Islet precursor cell (in vitro differentiated cells): ENCODE results near the gene PPP1R9A.

Source experiments
- DNase-seq: peaks from one replicate; pipeline ENCODE4 v3.0.0-alpha.2; 2018

The PPP1R9A gene

DNA sequence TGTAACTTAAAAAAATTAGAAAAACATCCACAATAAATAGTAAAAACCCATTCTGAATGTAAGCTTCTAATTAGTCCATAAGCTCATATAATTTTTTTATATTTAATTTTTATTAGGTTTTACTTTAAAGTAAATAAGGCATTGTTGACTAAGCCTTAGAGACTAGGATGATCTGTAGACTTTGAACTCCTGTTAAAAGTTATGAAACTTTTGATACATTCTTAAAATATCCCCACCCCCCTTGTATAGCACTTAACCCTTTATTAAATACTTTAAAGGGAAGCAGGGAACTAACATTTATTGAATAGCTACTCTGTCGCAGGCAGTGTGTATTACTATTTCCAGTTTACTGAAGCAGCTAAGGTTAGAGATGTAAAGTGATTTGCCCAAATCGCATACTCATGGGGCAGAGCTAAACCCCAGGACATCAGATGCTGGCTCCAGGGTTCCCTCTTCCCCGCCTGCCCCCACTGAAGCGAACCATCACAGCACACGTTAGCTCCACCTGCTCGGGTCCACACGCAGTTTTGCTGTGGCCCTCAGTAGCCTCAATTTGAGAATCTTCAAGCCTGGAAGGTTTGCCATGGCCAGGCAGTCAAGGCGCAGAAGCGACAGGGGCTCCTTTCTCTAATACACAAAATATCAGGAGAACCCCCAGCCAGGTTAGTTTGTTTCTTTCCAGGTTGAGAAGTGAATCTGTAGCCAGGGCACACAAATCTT, 416.2 kb downstream of the PPP1R9A start:
- no peak for DNase-seq

DNA sequence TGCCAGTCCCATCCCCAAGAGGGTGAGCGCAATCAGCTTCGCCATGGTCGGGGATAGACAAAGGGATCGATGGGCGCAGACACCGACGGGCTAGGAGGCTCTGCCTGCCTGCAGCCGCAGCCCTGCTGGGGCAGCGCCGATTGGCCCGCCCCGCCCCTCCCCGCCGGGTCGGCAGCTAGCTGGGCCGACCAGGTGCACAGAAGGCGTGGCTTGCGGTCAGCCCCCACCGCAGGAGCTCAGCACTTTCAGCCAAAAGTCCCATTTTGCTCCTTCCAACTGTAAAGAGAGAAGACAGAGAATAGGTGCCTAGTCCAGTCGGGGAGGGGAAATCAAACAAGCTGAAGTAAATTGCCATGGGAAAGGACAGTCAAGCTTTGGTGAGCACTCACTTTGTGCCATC, 417.0 kb downstream of the PPP1R9A start, which contains the start of gene PON1:
Gene PON1 (minus strand): TSS at position 102 of the 400 bp plus-strand sequence. CDS start 57 bp downstream, at position 45.
- peak; percentile 66 for DNase-seq

DNA sequence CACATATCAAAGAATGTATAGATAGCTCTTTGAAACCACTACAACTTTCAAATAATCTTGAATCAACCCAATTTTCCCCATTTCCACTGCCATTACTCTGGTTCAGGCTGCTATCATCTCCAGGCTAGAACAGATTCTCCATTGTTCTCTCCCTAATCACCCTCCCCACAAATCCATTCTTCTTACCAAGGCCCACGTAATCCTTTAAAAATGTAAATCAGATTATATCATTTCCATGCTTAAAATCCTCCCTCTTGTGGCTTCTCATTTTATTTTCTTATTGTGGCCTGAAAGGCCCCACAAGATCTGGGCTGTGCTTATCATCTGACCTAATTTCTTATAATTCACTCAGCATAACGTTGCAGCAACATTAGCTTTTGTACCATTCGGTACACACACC, 420.0 kb downstream of the PPP1R9A start:
- no peak for DNase-seq

DNA sequence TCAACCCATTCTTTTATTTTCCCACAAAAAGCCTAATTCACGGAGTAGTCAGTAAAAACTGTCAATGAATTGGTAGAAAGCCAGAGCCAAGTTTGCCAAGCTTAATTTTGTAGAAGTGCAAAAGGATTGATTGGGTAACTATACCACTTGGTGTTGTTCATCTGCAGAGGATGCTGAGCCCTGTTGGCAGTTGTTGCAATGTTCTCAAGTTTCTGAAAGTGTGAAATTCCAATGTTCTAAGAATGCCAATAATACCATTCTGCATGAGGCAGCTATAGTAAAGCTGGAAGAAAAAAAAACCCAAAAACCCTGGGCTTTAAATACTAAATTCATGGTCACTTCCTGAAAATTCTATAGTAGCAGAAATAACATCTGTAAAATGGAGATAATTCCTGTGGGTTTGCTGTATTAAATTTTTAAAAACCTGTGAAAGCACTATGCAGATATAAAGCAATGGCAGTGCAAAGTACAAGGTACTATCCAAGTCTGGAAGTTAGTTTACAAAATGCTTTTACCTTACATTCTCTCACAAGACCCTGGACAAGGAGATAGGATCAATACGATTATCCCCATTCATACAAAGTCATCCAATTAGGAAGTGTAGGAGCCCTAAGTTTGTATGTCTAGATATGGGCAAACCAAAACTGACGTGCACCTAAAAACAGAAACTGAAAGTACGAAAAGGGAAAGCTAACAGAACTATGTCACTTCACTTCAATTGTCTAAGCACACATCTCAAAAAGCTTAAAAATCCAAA, 423.0 kb downstream of the PPP1R9A start:
- DNase-seq, result no peak

DNA sequence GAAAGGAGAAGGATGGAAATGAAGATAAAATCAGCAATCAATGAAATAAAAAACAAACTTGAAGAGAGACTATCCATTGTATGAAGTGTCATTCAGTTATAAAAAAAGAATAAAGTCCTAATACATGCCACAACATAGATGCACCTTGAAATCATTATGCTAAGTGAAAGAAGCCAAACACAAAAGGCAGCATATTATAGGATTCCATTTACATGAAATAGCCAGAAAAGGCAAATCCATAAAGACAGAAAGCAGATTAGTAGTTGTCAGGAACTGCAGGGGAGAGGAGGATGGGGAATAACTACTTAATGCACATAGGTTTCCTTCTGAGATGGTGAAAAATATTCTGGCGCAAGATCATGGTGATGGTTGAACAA, 423.6 kb downstream of the PPP1R9A start:
- no peak for DNase-seq

DNA sequence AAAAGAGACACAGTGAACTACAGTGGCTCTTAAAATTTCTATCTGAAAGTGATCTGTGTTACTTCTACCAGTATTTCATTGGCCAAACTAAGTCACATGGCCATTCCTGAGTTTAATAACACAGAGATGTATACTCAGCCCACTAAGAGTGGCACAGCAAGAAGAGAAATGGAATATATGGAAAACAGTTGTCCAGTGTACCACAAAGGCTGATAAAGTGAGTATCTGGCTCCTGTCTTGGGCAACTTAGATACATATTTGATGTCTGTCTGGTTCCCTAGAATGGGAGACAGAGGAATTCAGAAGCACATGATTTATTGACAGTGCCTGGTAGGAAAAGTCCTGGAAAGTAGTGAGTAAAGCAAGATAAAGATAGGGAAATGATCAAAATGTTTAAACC, 427.1 kb downstream of the PPP1R9A start:
- DNase-seq, result no peak

DNA sequence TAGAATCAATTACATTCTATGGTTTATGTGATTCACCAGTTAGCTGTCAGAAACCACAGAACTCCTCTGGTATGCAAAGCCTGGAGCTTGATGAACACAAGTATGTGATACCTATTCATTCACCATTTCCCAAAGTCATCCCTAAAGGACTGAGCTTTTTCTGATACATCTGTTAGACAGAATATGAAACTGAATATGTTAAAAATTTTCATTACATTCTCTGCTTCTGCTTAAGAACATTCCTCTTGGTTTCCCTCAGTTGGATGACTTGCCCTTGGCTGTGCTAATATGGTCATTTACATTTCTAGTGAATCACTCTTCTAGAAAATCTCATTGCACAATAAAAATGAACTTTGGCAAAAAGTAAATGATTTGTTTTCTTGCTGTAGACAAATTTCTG, 427.7 kb downstream of the PPP1R9A start:
- no peak for DNase-seq

DNA sequence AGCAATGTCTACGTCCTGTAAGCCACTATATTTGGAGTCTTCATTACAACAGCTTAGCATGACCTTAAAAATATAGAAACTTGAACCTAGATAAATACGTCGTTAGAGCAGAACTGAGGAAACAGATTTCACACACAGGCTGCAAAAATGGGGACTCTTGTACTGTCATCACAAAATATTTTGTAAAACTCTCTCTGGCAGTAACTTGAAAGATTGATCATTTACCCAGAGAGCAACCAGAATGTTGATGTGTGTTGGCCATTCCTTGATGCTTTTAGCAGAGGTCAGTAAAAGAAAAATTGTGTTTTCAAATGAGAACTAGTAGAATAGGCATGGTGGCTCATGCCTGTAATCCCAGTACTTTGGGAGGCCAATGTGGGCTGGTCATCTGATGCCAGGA, 431.4 kb downstream of the PPP1R9A start:
- no peak for DNase-seq

DNA sequence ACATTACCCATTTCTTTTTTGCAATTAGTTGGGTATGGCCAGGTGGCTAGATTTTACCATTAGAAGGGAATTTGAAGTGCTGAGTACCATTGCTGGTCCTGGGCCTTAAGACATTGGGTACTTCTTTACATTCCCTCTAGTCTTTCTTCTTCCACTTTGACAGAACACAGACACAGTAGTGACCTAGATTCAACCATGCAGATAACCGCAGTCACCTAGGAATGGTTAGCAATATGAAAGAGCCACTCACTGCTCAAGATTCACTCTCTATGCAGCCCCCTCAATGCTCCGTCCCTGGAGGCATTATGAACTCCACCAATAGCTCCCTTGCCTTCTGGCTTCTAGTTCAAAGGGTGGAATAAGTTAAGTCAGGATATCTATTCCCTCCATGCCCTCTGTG, 433.1 kb downstream of the PPP1R9A start:
- no peak for DNase-seq

DNA sequence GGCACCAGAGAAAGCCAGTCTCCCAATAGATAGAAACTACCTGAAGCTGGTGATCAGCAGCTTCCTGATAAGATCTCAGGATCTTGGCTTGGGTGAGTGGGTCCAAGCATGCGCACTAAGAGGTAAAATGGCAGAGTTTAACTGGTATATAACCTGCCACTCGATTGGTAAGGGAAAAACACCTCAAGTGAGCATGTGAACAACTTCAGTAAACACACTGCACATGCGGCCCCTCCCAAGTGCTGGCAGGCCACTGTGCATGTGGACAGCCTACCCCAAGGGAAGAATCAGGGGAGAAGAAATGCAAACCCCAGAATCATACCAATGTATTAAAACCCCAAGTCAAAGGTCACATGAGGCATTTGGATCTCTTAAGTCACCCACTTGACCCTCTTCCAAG, 434.6 kb downstream of the PPP1R9A start:
- DNase-seq, result no peak

DNA sequence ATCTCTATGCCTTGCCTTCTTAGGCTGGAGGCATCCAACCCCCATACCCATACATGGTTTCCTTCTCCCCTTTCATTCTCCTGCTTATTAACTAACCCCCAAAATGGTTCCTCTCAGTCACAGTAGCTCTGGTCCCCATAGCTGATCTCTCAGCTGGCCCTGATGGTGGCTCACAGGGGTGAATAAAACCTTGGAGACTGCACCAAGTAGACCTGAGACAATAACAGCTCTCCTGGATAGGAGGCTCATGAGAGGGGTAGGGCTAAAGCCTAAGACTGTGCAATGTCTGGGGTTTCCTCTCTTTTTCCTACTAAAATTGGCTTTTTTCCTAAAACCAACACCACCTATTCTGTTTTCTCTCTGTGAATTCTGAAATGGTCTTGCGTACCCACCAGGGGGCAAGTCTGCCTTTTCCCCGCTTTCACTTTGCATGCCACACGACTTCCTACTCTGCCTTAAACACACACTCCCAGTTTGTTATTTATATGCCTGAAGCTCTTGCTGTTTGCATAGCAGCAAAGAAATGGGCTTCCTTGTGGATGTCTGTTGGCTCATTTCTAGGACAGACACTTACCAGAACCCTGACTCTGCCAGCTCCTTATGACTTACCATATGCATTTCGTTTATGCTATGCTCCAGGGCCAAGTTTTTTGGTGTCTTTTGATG, 435.4 kb downstream of the PPP1R9A start:
- peak; percentile 62 for DNase-seq
